ENCODE data around the gene PACRG.

PACRG gene

DNA sequence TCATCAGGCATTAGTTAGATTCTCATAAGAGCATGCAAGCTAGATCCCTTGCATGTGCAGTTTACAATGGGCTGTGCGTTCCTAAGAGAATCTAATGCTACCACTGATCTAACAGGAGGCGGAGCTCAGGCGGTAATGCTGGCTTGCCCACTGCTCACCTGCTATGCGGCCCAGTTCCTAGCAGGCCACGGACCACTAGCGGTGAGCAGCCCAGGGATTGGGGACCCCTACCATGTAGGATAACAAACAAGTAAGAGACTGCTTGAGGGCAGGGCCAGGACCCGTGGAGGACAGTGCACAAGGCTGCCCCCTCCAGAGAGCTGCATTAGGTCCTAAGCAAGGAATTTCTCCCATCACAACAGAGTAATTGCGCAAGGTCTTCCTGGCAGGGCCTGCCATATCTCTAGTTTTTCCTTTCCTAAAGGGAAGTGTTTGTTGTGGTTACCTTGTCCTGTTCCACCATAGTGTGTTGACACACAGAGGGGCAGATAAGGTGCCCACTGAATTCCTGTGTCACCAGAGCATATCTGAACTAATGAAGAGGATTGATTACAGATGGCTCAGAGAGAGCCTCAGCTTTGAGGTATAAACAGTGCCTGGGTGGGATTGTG lies 58.0 kb downstream of the PACRG start:
- TF ChIP-seq, protein P1, sequence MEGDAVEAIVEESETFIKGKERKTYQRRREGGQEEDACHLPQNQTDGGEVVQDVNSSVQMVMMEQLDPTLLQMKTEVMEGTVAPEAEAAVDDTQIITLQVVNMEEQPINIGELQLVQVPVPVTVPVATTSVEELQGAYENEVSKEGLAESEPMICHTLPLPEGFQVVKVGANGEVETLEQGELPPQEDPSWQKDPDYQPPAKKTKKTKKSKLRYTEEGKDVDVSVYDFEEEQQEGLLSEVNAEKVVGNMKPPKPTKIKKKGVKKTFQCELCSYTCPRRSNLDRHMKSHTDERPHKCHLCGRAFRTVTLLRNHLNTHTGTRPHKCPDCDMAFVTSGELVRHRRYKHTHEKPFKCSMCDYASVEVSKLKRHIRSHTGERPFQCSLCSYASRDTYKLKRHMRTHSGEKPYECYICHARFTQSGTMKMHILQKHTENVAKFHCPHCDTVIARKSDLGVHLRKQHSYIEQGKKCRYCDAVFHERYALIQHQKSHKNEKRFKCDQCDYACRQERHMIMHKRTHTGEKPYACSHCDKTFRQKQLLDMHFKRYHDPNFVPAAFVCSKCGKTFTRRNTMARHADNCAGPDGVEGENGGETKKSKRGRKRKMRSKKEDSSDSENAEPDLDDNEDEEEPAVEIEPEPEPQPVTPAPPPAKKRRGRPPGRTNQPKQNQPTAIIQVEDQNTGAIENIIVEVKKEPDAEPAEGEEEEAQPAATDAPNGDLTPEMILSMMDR (IDR thresholded peaks at IDR 0.05): no peak

DNA sequence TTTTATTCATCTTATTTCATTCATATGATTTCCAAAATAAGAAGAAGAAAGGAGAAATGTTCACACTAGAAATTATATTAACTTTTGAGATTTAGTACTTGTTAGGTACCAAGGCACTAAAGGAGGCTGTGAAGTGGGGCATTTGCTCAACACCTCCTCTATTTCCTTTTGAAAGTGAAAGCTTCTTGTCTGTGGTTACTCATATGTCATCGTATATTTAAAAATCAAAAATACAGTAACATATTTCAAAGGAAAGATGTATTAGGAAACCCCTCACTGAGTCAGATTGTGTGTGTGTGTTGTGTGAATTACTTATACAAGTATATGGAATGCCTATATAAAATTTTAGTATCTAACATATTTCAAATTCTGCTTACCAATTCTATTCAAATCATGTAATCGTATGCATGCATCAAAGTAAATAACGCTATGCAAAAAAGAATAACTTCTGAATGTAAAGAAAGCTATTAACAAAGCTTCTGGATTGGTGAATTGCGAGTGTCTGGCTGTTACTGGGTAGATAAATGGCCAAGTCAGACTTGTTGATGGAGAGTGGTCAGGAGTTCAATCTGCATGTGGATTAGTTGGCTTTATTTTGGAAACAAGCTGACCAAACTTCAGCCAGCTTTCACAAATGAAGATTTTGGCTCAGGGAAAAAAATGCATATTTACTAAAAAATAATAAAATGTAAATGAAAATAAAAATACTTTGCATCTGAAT lies 70.9 kb downstream of the PACRG start:
- TF ChIP-seq, protein P1 (IDR thresholded peaks at IDR 0.05): no peak

GRCh38 chr6:162814426-162814973 lies 86.7 kb downstream of the PACRG start:
- TF ChIP-seq, protein P1 (IDR thresholded peaks at IDR 0.05): no peak

DNA sequence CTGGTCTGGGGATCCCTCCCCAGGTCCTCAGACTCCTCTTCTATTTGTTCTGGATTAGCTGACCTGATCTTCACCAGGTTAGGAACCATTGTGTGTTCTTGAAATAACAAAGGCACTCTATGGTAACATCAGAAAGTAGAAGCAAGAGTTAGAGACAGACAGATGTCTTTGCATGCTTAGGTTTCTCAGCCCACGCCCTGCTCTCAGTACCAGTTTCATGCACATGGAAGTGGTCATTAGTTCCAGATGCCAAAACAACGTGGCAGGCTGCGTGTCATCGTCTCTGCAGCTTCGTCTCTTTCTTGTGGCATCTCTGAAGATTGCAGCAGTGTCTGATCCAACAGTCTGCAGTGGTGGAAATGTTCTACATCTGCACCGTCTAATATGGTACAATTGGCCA lies 89.4 kb downstream of the PACRG start:
- TF ChIP-seq, protein P1 (IDR thresholded peaks at IDR 0.05): no peak

DNA sequence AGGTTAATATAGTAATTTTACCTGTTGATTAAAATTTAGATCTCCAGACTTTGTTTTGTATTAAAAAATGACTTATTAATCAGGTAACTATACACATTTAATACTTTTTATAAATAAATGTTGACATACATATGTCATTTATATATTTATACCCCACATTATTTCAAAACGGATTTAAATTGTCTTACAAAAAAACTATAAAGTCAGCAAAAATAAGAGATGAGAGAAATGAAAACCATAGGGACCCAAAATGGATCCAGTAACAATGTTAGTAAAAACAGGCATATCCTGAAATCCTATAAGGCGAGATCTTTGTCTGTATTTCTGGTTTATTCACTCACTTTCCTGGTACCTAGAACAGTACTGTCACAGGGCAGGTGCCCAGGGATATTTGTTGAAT lies 91.5 kb downstream of the PACRG start:
- TF ChIP-seq, protein P1 (IDR thresholded peaks at IDR 0.05): no peak

DNA sequence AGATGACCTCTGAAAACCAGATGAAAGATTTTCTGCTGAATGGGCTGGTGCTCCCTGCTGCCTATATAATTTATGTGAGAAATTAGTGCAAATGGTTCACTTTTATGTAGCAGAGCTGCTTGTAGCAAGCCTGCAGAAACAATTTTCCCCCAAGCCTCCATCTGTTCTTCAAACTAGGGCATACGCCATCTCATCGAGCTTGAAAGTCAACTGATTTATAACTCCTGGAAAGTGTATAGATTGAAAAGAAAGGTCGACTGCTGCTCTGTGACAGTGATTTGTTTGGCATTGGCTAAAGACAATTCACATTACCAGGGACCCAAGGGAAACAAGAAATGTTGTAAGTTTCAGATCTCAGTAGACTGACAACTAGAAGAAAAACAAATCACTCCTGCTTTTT lies 93.3 kb downstream of the PACRG start:
- TF ChIP-seq, protein P1 (IDR thresholded peaks at IDR 0.05): no peak

DNA sequence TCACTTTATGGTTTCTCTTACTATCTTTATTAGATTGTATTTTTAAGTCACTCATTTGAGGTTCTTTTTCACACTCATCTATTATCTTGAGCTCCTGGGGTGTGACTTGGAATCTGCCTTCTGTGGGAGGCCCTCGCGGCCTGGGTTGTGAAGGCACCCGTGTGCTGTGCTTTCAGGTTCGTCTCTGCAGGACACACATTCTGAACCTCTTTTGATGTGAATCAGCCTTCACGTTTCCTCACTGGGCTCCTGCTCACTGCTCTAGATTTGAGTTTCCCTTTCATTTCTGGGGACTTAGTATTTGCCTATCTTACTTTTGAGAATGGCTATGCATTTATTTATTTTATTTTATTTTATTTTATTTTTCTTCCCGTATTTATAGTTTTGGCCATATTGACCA lies 97.8 kb downstream of the PACRG start:
- TF ChIP-seq, protein P1 (IDR thresholded peaks at IDR 0.05): no peak
